Measurements from ENCODE around the gene ASPHD2. TPM values are rescaled to one million over a fixed set of nuclear protein-coding genes. Genes with fewer than 3 reads are reported as not detected.

The ASPHD2 gene
- total RNA-seq, 4 donors from 2014 or later, result 0.49 to 1.7 (median 0.88) TPM; not detected in 1

GRCh38 chr22:26448941-26449340 lies 19.9 kb downstream of the ASPHD2 start:
- TF ChIP-seq CTCF (IDR thresholded peaks at IDR 0.05; ENCODE audit: low read depth), result no peak

- no peak for TF ChIP-seq CTCF (IDR thresholded peaks at IDR 0.05; ENCODE audit: low read depth)
Measured at GRCh38 chr22:26450453-26451185, 21.6 kb downstream of the ASPHD2 start.

GRCh38 chr22:26452236-26453016 lies 23.4 kb downstream of the ASPHD2 start:
- no peak for TF ChIP-seq CTCF (IDR thresholded peaks at IDR 0.05; ENCODE audit: low read depth)

- no peak for TF ChIP-seq CTCF (IDR thresholded peaks at IDR 0.05; ENCODE audit: low read depth)
Measured at GRCh38 chr22:26453216-26453615, 24.2 kb downstream of the ASPHD2 start.

GRCh38 chr22:26453812-26454500 lies 24.9 kb downstream of the ASPHD2 start:
- TF ChIP-seq CTCF (IDR thresholded peaks at IDR 0.05; ENCODE audit: low read depth), result no peak

GRCh38 chr22:26457661-26458272 lies 28.7 kb downstream of the ASPHD2 start:
- no peak for TF ChIP-seq CTCF (IDR thresholded peaks at IDR 0.05; ENCODE audit: low read depth)
